ENCODE results near the gene PDZD4. TPM values are rescaled to one million over a fixed set of nuclear protein-coding genes. Genes with fewer than 3 reads are reported as not detected.

Gene PDZD4
- polyA plus RNA-seq, 3 donors = 0.11 TPM; not detected in 2

DNA sequence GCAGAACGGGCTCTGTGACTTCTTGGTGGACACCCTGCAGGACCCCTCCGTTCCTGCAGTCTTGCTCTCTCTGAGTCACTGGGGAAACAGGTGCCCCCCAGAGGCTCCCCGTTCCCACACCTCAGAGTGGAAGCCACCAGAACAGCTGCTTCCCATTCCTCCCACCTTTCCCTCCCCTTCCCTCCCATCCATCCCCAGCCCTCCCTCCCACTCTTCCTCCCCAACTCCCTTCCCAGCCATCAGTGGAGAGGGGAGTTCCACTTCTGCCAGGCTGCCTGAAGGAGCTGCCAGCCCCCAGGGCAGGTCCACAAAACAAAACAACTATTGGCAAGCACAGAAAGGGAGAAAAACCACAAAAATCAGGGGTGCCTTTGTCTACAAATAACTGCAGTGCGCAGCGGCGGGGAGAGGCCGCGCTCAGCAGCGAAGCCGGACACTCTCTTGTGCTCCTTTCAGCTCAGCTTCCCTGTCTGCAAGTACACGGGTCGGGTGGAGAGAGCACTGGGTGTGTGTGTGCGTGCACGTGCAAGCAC, 27.8 kb downstream of the PDZD4 start:
- TF ChIP-seq, protein P1, sequence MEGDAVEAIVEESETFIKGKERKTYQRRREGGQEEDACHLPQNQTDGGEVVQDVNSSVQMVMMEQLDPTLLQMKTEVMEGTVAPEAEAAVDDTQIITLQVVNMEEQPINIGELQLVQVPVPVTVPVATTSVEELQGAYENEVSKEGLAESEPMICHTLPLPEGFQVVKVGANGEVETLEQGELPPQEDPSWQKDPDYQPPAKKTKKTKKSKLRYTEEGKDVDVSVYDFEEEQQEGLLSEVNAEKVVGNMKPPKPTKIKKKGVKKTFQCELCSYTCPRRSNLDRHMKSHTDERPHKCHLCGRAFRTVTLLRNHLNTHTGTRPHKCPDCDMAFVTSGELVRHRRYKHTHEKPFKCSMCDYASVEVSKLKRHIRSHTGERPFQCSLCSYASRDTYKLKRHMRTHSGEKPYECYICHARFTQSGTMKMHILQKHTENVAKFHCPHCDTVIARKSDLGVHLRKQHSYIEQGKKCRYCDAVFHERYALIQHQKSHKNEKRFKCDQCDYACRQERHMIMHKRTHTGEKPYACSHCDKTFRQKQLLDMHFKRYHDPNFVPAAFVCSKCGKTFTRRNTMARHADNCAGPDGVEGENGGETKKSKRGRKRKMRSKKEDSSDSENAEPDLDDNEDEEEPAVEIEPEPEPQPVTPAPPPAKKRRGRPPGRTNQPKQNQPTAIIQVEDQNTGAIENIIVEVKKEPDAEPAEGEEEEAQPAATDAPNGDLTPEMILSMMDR (IDR thresholded peaks at IDR 0.05) = no peak
- Mint-ChIP-seq H3K27ac (peak overlapping the region in 1 of 7 donors; percentile 58), H3K9me3 (peaks cover 0 to 31% (median 9%) of the 10 kb centered on the region in 7 donors), H3K4me1 (no peaks in the 10 kb centered on the region), H3K36me3 (peaks cover 10 to 22% of the 10 kb centered on the region in 2 donors), H3K4me3 (no peak overlapping the region), H3K27me3 (ENCODE audit: low read depth in 3 of 3) (peaks cover 6 to 27% (median 17%) of the 10 kb centered on the region in 3 donors)
- Histone ChIP-seq H3K27me3 (ENCODE audit: control insufficient read depth in 2 of 2, insufficient read depth in 2 of 2, low read length in 2 of 2) (no peaks in the 10 kb centered on the region), H3K27ac (ENCODE audit: low read depth in 1 of 2, low read length in 2 of 2) (no peak overlapping the region), H3K4me3 (replicated peaks in 1 of 3; ENCODE audit: low read depth in 2 of 3, low read length in 3 of 3) (no peak overlapping the region), H3K9ac (ENCODE audit: insufficient read depth, low read length, poor library complexity, severe bottlenecking) (no peak overlapping the region), H2AFZ (ENCODE audit: insufficient read depth, low read depth, low read length, poor library complexity, severe bottlenecking) (no peak overlapping the region), H3K9me3 (replicated peaks in 1 of 2; ENCODE audit: control insufficient read depth in 1 of 2, insufficient read depth in 1 of 2, low read length in 2 of 2) (no peaks in the 10 kb centered on the region), H3K4me1 (ENCODE audit: control insufficient read depth in 1 of 2, insufficient read depth in 2 of 2, low read length in 2 of 2) (no peaks in the 10 kb centered on the region), H3K79me2 (ENCODE audit: insufficient read depth, low read length) (no peaks in the 10 kb centered on the region), H3K36me3 (replicated peaks in 1 of 2; ENCODE audit: control insufficient read depth in 1 of 2, insufficient read depth in 2 of 2, low read length in 2 of 2) (peaks cover 12% of the 10 kb centered on the region in 2 donors), H4K20me1 (ENCODE audit: insufficient read depth, low read length) (no peaks in the 10 kb centered on the region), H3K4me2 (replicated peaks; ENCODE audit: extremely low read depth, low read length, poor library complexity, severe bottlenecking) (no peak overlapping the region)
- WGBS (ENCODE audit: insufficient coverage) = 0% methylated on average over 2 of the region's 14 CpGs
- intact Hi-C loops (cut with micrococcal nuclease) = no loop called here
- no peak for DNase-seq

DNA sequence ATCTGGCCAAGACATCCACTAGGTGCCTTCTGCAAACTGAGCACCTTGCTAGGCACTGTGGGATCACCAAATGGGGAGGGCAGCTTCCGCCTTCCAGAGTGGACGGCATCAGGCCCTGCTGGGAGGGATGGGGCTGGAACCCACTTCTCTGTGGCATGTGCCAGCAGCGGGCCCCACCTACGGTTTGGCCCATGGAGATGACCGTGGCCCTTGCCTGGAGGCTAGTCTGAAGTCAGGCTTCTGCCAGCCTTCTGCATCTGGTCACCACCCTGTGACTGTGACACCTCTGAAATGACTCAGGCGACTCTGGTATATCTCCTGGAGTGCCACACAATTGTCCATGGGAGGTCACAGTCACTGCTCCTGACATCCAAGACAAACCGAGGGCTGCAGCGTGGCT, 28.7 kb downstream of the PDZD4 start:
- Histone ChIP-seq H3K79me2 (ENCODE audit: insufficient read depth, low read length) (no peaks in the 10 kb centered on the region), H3K36me3 (replicated peaks in 1 of 2; ENCODE audit: control insufficient read depth in 1 of 2, insufficient read depth in 2 of 2, low read length in 2 of 2) (peaks cover 19 to 21% of the 10 kb centered on the region in 2 donors), H3K27ac (ENCODE audit: low read depth in 1 of 2, low read length in 2 of 2) (no peak overlapping the region), H3K4me1 (ENCODE audit: control insufficient read depth in 1 of 2, insufficient read depth in 2 of 2, low read length in 2 of 2) (no peaks in the 10 kb centered on the region), H3K9me3 (replicated peaks in 1 of 2; ENCODE audit: control insufficient read depth in 1 of 2, insufficient read depth in 1 of 2, low read length in 2 of 2) (no peaks in the 10 kb centered on the region), H4K20me1 (ENCODE audit: insufficient read depth, low read length) (no peaks in the 10 kb centered on the region), H3K4me3 (replicated peaks in 1 of 3; ENCODE audit: low read depth in 2 of 3, low read length in 3 of 3) (no peak overlapping the region), H2AFZ (ENCODE audit: insufficient read depth, low read depth, low read length, poor library complexity, severe bottlenecking) (no peak overlapping the region), H3K4me2 (replicated peaks; ENCODE audit: extremely low read depth, low read length, poor library complexity, severe bottlenecking) (no peak overlapping the region), H3K9ac (ENCODE audit: insufficient read depth, low read length, poor library complexity, severe bottlenecking) (no peak overlapping the region), H3K27me3 (ENCODE audit: control insufficient read depth in 2 of 2, insufficient read depth in 2 of 2, low read length in 2 of 2) (no peaks in the 10 kb centered on the region)
- peaks cover 0 to 40% (median 10%) of the 10 kb centered on the region in 7 donors for H3K9me3 Mint-ChIP-seq
- TF ChIP-seq, protein P1 (IDR thresholded peaks at IDR 0.05) = no peak
- H3K4me1 Mint-ChIP-seq = no peaks in the 10 kb centered on the region
- no peak overlapping the region for H3K4me3 Mint-ChIP-seq
- H3K27me3 Mint-ChIP-seq (ENCODE audit: low read depth in 3 of 3) = peaks cover 6 to 25% (median 17%) of the 10 kb centered on the region in 3 donors
- no peak for DNase-seq
- H3K36me3 Mint-ChIP-seq = peaks cover 13 to 30% of the 10 kb centered on the region in 2 donors
- WGBS (ENCODE audit: insufficient coverage) = 93% methylated on average over 5 of the region's 8 CpGs
- H3K27ac Mint-ChIP-seq = no peak overlapping the region
- intact Hi-C loops (cut with micrococcal nuclease) = no loop called here
